B cell (primary cell): Measurements from ENCODE around the gene PARD6A. TPM values are rescaled to one million over a fixed set of nuclear protein-coding genes. Genes with fewer than 3 reads are reported as not detected.

Experiments used
- ATAC-seq: fragments of 200-7000 bp; cut with Tn5 transposase; one replicate; pipeline ENCODE4 v1.10.0; 2021; ENCODE audit warnings: low read depth, mild to moderate bottlenecking, moderate number of reproducible peaks, moderate library complexity
- CTCF ChIA-PET: fragments of 350-600 bp; sonication (Branson Sonifier 250); formaldehyde crosslinking; loops from one replicate; lab custom pipeline; 2021; ENCODE audit warnings: antibody characterized with exemption, inconsistent platforms; lab: Charles Lee
- POLR2A ChIA-PET: fragments of 350-600 bp; sonication (Branson Sonifier 250); formaldehyde crosslinking; loops from one replicate; lab custom pipeline; 2021; ENCODE audit warnings: antibody characterized with exemption; lab: Charles Lee
- DNase-seq: peaks from one replicate; pipeline ENCODE4 v3.0.0; 2013
- H2AFZ ChIP-seq: 2 replicates; pipeline ENCODE4 v1.6.1; 2012; ENCODE audit warnings: mild to moderate bottlenecking, low read depth, low read length; ENCODE audit not compliant: insufficient read depth, poor library complexity, severe bottlenecking
- H3K27ac ChIP-seq, 2 donors: 1 replicate in 1 of 2; 2 replicates in 1 of 2; pipeline ENCODE4 v1.5.1; 2012 to 2013; ENCODE audit warnings: low read length in 2 of 2, mild to moderate bottlenecking in 2 of 2, moderate library complexity in 1 of 2
- H3K27me3 ChIP-seq, 4 experiments: fragments of 200-600 bp in 1 of 4; sonication (generic) in 1 of 4; replicated peaks in 1 of 4; 1 replicate in 2 of 4; 2 replicates in 2 of 4; pipeline versions ENCODE4 v1.6.1 to v1.7.0; 2013 to 2016; ENCODE audit warnings: low read length in 3 of 4, mild to moderate bottlenecking in 2 of 4, mixed read lengths in 1 of 4, moderate library complexity in 1 of 4; ENCODE audit not compliant: insufficient read depth in 4 of 4, control insufficient read depth in 3 of 4; ENCODE audit errors: control extremely low read depth in 1 of 4
- H3K36me3 ChIP-seq, 2 experiments: replicated peaks in 1 of 2; 1 replicate in 1 of 2; 2 replicates in 1 of 2; pipeline versions ENCODE4 v1.6.1 to v1.7.1; 2013; ENCODE audit warnings: low read length in 1 of 2; ENCODE audit not compliant: insufficient read depth in 2 of 2, control insufficient read depth in 1 of 2; ENCODE audit errors: control extremely low read depth in 1 of 2, extremely low read depth in 1 of 2
- H3K4me1 ChIP-seq, 2 donors: fragments of 200-600 bp in 1 of 2; sonication (generic) in 1 of 2; 1 replicate in 1 of 2; 2 replicates in 1 of 2; pipeline versions ENCODE4 v1.5.1 to v1.6.1; 2013 to 2017; ENCODE audit warnings: low read length in 2 of 2; ENCODE audit not compliant: control insufficient read depth in 2 of 2, insufficient read depth in 2 of 2
- H3K4me2 ChIP-seq: replicated peaks from 2 replicates; pipeline ENCODE3; 2012; ENCODE audit warnings: mild to moderate bottlenecking, low read depth, low read length; ENCODE audit not compliant: poor library complexity, severe bottlenecking
- H3K4me3 ChIP-seq, 5 experiments: fragments of 200-600 bp in 1 of 5; sonication (generic) in 1 of 5; 1 replicate in 3 of 5; 2 replicates in 2 of 5; pipeline versions ENCODE4 v1.5.1 to v1.7.0; 2011 to 2016; ENCODE audit warnings: low read length in 4 of 5, mild to moderate bottlenecking in 4 of 5, low read depth in 2 of 5, control low read depth in 1 of 5, moderate library complexity in 1 of 5; ENCODE audit not compliant: insufficient read depth in 1 of 5; ENCODE audit errors: control extremely low read depth in 1 of 5, extremely low read depth in 1 of 5
- H3K79me2 ChIP-seq: fragments of 200-600 bp; sonication (generic); one replicate; pipeline ENCODE4 v1.6.0; 2016; ENCODE audit warnings: low read length; ENCODE audit not compliant: control insufficient read depth, insufficient read depth
- H3K9ac ChIP-seq: fragments of 200-600 bp; sonication (generic); 2 replicates; pipeline ENCODE4 v1.6.1; 2017; ENCODE audit warnings: mild to moderate bottlenecking, low read length, moderate library complexity
- H3K9me3 ChIP-seq, 3 donors: one replicate each; pipeline versions ENCODE4 v1.6.1 to v1.7.1; 2013; ENCODE audit warnings: low read length in 2 of 3; ENCODE audit not compliant: control insufficient read depth in 2 of 3, insufficient read depth in 1 of 3; ENCODE audit errors: control extremely low read depth in 1 of 3
- H4K20me1 ChIP-seq: 2 replicates; pipeline ENCODE4 v1.6.0; 2012; ENCODE audit warnings: mild to moderate bottlenecking, low read length; ENCODE audit not compliant: insufficient read depth, control insufficient read depth, poor library complexity, severe bottlenecking
- H3K27ac Mint-ChIP-seq: one replicate; pipeline ENCODE4 v1.8.0; 2021; ENCODE audit warnings: mixed read lengths
- H3K27me3 Mint-ChIP-seq: one replicate; pipeline ENCODE4 v1.8.0; 2021; ENCODE audit warnings: mixed read lengths
- H3K4me1 Mint-ChIP-seq: one replicate; pipeline ENCODE4 v1.8.0; 2021; ENCODE audit warnings: mixed read lengths
- H3K4me3 Mint-ChIP-seq: one replicate; pipeline ENCODE4 v1.8.0; 2021; ENCODE audit warnings: mixed read lengths
- H3K9me3 Mint-ChIP-seq: one replicate; pipeline ENCODE4 v1.8.0; 2022; ENCODE audit warnings: mixed read lengths; ENCODE audit not compliant: insufficient read depth
- CTCF ChIP-seq: fragments of 200-600 bp; IDR thresholded peaks from one replicate; pipeline ENCODE4 v1.8.0; 2022; ENCODE audit warnings: antibody characterized with exemption, mild to moderate bottlenecking
- EZH2 ChIP-seq: IDR thresholded peaks from 2 replicates; pipeline ENCODE4 v1.6.1; 2012; ENCODE audit warnings: borderline replicate concordance, low read depth, mild to moderate bottlenecking, moderate library complexity, low read length; ENCODE audit not compliant: insufficient read depth, poor library complexity, severe bottlenecking
- WGBS: methylation state at CpG from one replicate; pipeline ENCODE4 v1.1.5; 2013; ENCODE audit warnings: missing lambda C conversion rate; ENCODE audit not compliant: insufficient coverage; 5-methylcytosine and 5-hydroxymethylcytosine counted together
- intact Hi-C: fragments of 100-400 bp; cut with micrococcal nuclease; formaldehyde crosslinking; loops from one replicate; pipeline ENCODE4 v1.10.0; 2022
- polyA plus RNA-seq: library from polyadenylated mRNA; depleted of rRNA; stranded (reverse); fragments of >200 nt; gene quantifications from 2 replicates; pipeline ENCODE4 v1.2.3, GENCODE V29; 2012
- total RNA-seq, 2 donors: library from RNA; stranded (reverse); fragments of 120-200 nt in 1 of 2; gene quantifications; 1 replicate in 1 of 2; 2 replicates in 1 of 2; pipeline versions ENCODE4 v1.2.3 to v1.2.4, GENCODE V29; 2013 to 2022

Gene PARD6A
- total and polyA plus RNA-seq, 2 donors (not counting 1 experiment from before 2014, with no cell fraction given) = 14.8 to 15.9 TPM

DNA sequence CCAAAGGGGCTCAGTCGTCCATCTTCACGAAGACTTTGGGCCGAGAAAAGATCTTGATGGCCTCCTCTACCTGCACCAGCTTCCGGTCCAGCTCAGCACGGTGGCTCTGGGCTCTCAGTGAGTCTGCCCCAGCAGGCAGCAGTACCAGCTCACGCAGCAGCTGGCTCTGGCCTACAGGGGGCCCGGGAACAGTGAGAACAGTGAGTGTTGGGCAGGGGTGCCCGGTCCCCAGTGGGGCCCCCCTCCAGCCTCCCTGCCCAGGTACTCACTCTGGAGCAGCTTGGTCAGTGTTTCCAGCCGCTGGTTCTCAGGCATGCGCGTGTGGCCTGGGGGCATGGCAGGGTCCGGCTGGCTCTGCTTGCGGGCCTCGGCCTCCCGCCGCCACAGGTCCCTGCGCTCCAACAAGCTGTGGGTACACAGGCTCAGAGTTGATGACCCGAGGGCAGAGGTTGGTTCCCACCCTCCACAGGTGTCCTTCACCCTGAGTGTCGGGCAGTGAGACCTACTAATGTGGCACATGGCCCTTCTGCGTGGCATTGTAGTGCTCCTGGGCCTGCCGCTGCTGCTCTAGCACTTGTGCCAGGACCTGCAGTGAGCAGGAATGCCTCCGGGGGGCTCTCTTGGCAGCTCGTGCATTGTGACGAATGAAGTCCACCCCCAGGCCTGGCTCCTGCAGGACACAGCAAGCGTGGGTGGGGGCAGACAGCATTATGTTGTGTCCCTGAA lies 2.6 kb downstream of the PARD6A start:
- peak overlapping the region; percentile 41 for H3K27ac Mint-ChIP-seq
- DNase-seq = peak; percentile 51
- Histone ChIP-seq H3K9me3 (no peaks in the 10 kb centered on the region), H3K27ac (no peak overlapping the region), H3K9ac (no peak overlapping the region), H3K36me3 (peaks cover 0 to 10% of the 10 kb centered on the region in 2 experiments), H4K20me1 (peaks cover 7% of the 10 kb centered on the region), H3K4me2 (no peak overlapping the region), H3K4me3 (no peak overlapping the region), H3K27me3 (no peaks in the 10 kb centered on the region), H2AFZ (no peak overlapping the region), H3K79me2 (peaks cover 17% of the 10 kb centered on the region), H3K4me1 (peaks cover 35 to 47% of the 10 kb centered on the region in 2 donors)
- TF ChIP-seq CTCF (peak; percentile 31), EZH2 (no peak)
- ATAC-seq = no peak
- CTCF ChIA-PET = interaction anchor here (0.6 to 11.7 kb wide), 7 partner anchors 8 to 495 kb away, joined by 4 to 136 read pairs (median 6); partner anchors contain the start of gene CARMIL2
- H3K9me3 Mint-ChIP-seq = no peaks in the 10 kb centered on the region
- peaks cover 46% of the 10 kb centered on the region for H3K4me1 Mint-ChIP-seq
- POLR2A ChIA-PET = interaction anchor here (0.6 to 0.9 kb wide), 3 partner anchors 111 to 272 kb away, joined by 3 to 4 read pairs (median 3); no protein-coding TSS in a partner anchor
- peak overlapping the region; percentile 49 for H3K4me3 Mint-ChIP-seq
- H3K27me3 Mint-ChIP-seq = no peaks in the 10 kb centered on the region
- intact Hi-C loops = loop anchor here (10.0 kb wide), 2 partner anchors 419 to 1471 kb away; partner anchors contain the start of genes CHTF8, FHOD1, SLC9A5 and UTP4
- 94% methylated on average over 23 of the region's 25 CpGs for WGBS

DNA sequence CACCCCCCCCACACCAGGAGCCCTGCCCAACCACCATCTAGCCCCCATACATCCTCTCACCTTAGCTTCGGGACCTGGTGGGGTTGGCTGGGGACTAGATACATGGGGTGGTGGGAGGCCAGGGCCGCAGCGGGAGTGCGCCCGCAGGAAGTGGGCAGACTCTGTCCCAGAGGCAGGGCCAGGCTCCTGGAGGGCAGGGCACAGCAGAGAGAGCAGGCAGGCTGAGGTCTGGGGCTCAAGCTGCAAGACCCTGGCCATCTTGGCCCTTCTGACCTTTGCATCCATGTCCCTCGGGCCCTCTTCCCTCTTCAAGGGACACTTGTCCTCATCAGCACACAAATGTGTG lies 3.1 kb downstream of the PARD6A start:
- Histone ChIP-seq H3K27me3 (no peaks in the 10 kb centered on the region), H3K36me3 (peaks cover 0 to 8% of the 10 kb centered on the region in 2 experiments), H3K79me2 (peaks cover 17% of the 10 kb centered on the region), H3K4me1 (peaks cover 39 to 48% of the 10 kb centered on the region in 2 donors), H3K9me3 (no peaks in the 10 kb centered on the region), H3K4me2 (no peak overlapping the region), H3K27ac (no peak overlapping the region), H3K4me3 (no peak overlapping the region), H4K20me1 (peaks cover 6% of the 10 kb centered on the region), H2AFZ (no peak overlapping the region), H3K9ac (no peak overlapping the region)
- POLR2A ChIA-PET = interaction anchor here (0.6 to 0.9 kb wide), 3 partner anchors 29 to 272 kb away, joined by 3 read pairs; no protein-coding TSS in a partner anchor
- H3K27ac Mint-ChIP-seq = no peak overlapping the region
- H3K9me3 Mint-ChIP-seq = no peaks in the 10 kb centered on the region
- H3K27me3 Mint-ChIP-seq = no peaks in the 10 kb centered on the region
- 92% methylated on average over 4 of the region's 6 CpGs for WGBS
- ATAC-seq (no peak), DNase-seq (no peak)
- intact Hi-C loops = loop anchor here (10.0 kb wide), 2 partner anchors 419 to 1471 kb away; partner anchors contain the start of genes CHTF8, FHOD1, SLC9A5 and UTP4
- H3K4me3 Mint-ChIP-seq = peak overlapping the region; percentile 49
- CTCF ChIA-PET = interaction anchor here (1.0 to 11.7 kb wide), 6 partner anchors 8 to 153 kb away, joined by 4 to 136 read pairs (median 10); partner anchors contain the start of gene CARMIL2
- H3K4me1 Mint-ChIP-seq = peaks cover 46% of the 10 kb centered on the region
- TF ChIP-seq CTCF (no peak), EZH2 (no peak)
